Bone marrow (tissue), 2 donors: ENCODE results near the gene SLC4A2.

ENCODE experiments used
- DNase-seq, 2 donors: peaks; one replicate each; lab custom pipeline; 2025; lab: John Stamatoyannopoulos, UW

The SLC4A2 gene

GRCh38 chr7:151093748-151094147, 34.4 kb downstream of the SLC4A2 start:
- no peak for DNase-seq

GRCh38 chr7:151094675-151095074, 35.3 kb downstream of the SLC4A2 start:
- no peak for DNase-seq

- no peak for DNase-seq
Observed at GRCh38 chr7:151095123-151095797, 35.9 kb downstream of the SLC4A2 start.

GRCh38 chr7:151095828-151096475, 36.6 kb downstream of the SLC4A2 start:
- no peak for DNase-seq

GRCh38 chr7:151099486-151100211, 40.3 kb downstream of the SLC4A2 start:
- DNase-seq: no peak

- no peak for DNase-seq
Observed at GRCh38 chr7:151100921-151101320, 41.5 kb downstream of the SLC4A2 start.

- DNase-seq: no peak
Observed at GRCh38 chr7:151101621-151102396, 42.4 kb downstream of the SLC4A2 start.

GRCh38 chr7:151102991-151103390, 43.6 kb downstream of the SLC4A2 start:
- no peak for DNase-seq

GRCh38 chr7:151103973-151104372, 44.6 kb downstream of the SLC4A2 start:
- no peak for DNase-seq

GRCh38 chr7:151104411-151105235, 45.2 kb downstream of the SLC4A2 start:
- DNase-seq: no peak

- no peak for DNase-seq
Observed at GRCh38 chr7:151107882-151108281, 48.5 kb downstream of the SLC4A2 start.

- DNase-seq: no peak
Observed at GRCh38 chr7:151109094-151110048, 50.0 kb downstream of the SLC4A2 start.

- DNase-seq: no peak
Observed at GRCh38 chr7:151110236-151110940, 51.0 kb downstream of the SLC4A2 start.

- DNase-seq: peak; percentile 22 to 48
Observed at GRCh38 chr7:151110941-151111645, 51.7 kb downstream of the SLC4A2 start.

GRCh38 chr7:151113344-151114150, 54.2 kb downstream of the SLC4A2 start:
- no peak for DNase-seq

GRCh38 chr7:151114151-151115090, 55.0 kb downstream of the SLC4A2 start:
- DNase-seq: no peak
